GM12865 (cell line): Measurements from ENCODE around the gene ADAMTS3.

Source experiments
- DNase-seq: peaks from one replicate; pipeline ENCODE4 v3.0.0; 2010; ENCODE audit warnings: low read depth
- H3K4me3 ChIP-seq: 2 replicates; pipeline ENCODE4 v1.5.1; 2011; ENCODE audit warnings: mild to moderate bottlenecking, low read depth, low read length, control low read depth
- TF ChIP-seq, protein P1 (sequence below): IDR thresholded peaks from 2 replicates; pipeline ENCODE4 v1.5.1; 2011; ENCODE audit warnings: low read length, control low read depth, low read depth, inconsistent platforms; ENCODE audit not compliant: insufficient read depth; ENCODE audit errors: missing control alignments

Gene ADAMTS3

DNA sequence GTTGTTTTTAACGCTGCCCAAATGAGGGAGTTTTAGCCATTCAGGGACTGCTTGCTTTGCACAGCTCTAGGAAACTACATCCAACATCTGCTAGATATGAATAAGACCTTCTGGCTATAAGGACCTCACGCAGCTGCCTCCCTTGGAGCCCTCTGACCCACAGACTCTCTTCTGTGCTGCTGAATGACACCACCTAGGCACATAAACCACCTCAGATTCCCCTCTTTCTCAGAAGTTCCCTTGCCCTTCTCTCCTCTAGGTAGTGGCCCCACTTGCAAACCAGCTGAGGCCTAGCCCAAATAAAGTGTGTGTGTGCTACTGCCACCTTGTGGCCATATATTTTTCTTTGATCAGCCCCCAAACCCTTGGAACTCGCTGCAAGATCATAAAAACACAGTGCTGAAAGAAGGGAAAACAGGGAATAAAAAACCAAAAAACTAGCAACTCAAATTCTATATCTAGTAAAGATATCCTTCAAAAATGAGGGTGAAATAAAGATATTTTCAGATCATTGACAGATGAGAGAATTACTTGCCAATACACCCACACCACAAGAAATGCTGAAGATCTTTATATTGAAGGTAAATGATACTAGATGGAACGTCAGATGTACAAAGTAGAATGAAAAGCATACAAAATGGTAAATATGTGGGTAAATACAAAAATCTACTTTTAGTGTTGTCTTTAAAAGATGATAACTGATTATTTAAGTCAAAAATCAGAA lies 265.9 kb downstream of the ADAMTS3 start:
- TF ChIP-seq, protein P1, sequence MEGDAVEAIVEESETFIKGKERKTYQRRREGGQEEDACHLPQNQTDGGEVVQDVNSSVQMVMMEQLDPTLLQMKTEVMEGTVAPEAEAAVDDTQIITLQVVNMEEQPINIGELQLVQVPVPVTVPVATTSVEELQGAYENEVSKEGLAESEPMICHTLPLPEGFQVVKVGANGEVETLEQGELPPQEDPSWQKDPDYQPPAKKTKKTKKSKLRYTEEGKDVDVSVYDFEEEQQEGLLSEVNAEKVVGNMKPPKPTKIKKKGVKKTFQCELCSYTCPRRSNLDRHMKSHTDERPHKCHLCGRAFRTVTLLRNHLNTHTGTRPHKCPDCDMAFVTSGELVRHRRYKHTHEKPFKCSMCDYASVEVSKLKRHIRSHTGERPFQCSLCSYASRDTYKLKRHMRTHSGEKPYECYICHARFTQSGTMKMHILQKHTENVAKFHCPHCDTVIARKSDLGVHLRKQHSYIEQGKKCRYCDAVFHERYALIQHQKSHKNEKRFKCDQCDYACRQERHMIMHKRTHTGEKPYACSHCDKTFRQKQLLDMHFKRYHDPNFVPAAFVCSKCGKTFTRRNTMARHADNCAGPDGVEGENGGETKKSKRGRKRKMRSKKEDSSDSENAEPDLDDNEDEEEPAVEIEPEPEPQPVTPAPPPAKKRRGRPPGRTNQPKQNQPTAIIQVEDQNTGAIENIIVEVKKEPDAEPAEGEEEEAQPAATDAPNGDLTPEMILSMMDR: peak; percentile 58
- H3K4me3 ChIP-seq: no peak overlapping the region
- peak; percentile 54 for DNase-seq

DNA sequence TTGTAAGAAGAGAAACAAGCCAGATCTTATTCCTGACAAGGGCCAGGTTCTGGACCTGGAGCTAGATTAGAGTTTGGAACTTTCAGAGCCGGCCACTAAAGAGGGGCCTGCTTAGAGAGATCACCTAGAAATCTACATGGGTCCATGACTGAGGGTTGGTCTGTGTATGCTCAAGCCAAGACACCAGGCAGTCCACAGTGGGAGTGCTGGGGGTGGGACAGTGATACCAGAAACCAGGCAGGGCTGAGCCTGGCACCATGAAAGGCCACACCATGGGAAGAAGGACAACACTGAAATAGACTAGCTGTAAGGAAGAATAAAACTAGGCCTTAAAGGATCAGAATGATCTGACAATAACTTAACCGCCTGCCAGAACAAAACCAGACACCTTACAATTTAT lies 267.3 kb downstream of the ADAMTS3 start:
- TF ChIP-seq, protein P1: no peak
- no peak for DNase-seq

DNA sequence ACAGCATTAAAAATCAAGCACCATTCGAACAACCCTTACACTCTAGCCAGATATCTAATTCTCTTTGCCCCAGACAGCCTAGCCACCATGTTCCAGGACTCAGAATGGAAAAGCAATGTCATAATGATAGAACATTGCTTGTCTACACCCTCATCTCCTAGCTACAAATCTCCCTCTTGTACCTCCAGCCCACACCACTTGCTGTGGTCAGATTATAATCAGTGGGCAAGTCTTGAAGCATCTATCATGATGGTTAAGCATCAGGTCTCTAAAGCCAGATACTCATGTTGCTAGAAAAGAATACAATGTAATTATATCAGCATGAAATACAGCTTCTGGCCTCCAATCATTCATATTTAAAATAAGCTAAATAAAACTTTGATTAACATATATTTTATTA lies 268.9 kb downstream of the ADAMTS3 start:
- no peak for DNase-seq

More for the DNA sequence above, 267.3 kb downstream of the ADAMTS3 start:
- H3K4me3 ChIP-seq: no peak overlapping the region

DNA sequence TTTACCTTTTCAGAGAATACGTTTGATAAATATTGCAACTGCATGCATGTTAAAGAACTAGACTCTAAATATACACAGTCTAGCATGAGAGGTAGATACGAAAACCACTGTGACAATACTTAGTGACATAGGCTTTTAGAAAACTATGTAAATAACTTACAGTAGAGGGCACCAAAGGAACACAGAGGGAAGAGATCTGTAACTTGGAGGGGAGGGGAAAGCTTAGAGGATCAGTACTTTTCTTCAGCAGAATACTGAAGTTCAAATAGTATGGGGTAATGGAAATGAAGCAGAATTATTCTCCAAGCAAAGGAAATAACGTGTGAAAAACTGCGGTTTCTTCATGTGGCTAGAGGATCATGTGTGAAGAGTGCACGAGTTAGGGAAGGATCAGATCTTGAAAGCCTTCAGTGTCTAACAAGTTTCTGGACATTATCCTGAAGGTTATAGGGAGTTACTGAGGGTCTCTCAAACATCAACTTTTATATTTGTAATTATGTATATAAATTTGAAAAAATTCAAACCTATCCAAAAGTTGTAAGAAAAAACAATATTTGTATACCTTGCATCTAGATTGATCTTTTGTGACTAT lies 273.0 kb downstream of the ADAMTS3 start:
- peak; percentile 26 for DNase-seq
- TF ChIP-seq, protein P1: peak; percentile 37
- no peak overlapping the region for H3K4me3 ChIP-seq

More for the DNA sequence above, 268.9 kb downstream of the ADAMTS3 start:
- H3K4me3 ChIP-seq: no peak overlapping the region
- TF ChIP-seq, protein P1: no peak

DNA sequence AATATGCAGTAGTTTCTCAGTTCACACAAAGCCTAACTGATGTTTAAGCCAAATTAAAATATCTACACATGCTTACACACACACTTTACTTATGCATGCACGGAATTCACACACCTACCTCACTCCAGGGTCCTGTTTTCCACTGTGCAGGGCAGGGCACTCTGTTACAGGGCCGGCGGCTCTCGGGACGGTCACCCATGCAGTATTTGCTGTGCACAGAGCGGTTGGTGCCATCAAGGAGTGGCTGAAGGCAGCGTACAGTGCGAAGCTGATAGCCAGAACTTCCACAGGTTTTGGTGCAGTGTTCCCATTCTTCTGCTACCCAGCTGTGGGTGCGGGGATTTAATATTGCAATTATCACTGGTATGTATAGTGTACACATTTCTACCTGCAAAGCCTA lies 278.3 kb downstream of the ADAMTS3 start:
- no peak overlapping the region for H3K4me3 ChIP-seq
- no peak for DNase-seq
- TF ChIP-seq, protein P1: no peak

DNA sequence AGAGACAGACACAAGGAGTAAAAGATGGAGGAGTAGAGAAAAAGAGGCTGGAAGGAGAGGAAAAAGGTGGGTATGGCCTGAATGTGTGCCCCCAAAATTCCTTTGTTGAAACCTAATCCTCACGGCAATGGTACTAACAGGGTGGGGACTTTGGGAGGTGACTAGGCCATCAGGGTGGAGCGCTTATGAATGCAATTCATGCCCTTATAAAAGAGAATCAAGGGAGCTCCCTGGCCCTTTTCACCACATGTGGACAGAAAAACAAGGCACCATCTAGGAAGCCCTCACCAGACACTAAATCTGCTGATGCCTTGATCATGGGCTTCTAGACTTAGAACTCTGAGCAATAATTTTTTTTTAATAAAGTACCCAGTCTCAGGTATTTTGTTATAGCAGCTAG lies 282.1 kb downstream of the ADAMTS3 start:
- H3K4me3 ChIP-seq: no peak overlapping the region
- no peak for DNase-seq

More for the DNA sequence above, 282.1 kb downstream of the ADAMTS3 start:
- TF ChIP-seq, protein P1: no peak
